NB4 (cell line): ENCODE data around the gene SPEG.

Source experiments
- CTCF ChIP-seq: IDR thresholded peaks from one replicate; pipeline ENCODE4 v1.5.1; 2012; ENCODE audit warnings: low read depth, low read length
- MAX ChIP-seq: IDR thresholded peaks from 2 replicates; pipeline ENCODE4 v1.6.1; 2011; ENCODE audit warnings: low read depth, low read length
- MYC ChIP-seq: IDR thresholded peaks from 2 replicates; pipeline ENCODE4 v1.6.1; 2011; ENCODE audit warnings: low read depth, low read length
- POLR2A ChIP-seq: IDR thresholded peaks from 2 replicates; pipeline ENCODE4 v1.6.1; 2011; ENCODE audit warnings: mild to moderate bottlenecking; ENCODE audit not compliant: insufficient read length; ENCODE audit errors: extremely low read depth

GRCh38 chr2:219508444-219508734, 73.7 kb downstream of the SPEG start:
- TF ChIP-seq CTCF (no peak), POLR2A (no peak), MAX (no peak), MYC (no peak)
